A673 (cell line): ENCODE measurements around the gene GOLGA3. TPM values are rescaled to one million over a fixed set of nuclear protein-coding genes. Genes with fewer than 3 reads are reported as not detected.

Source experiments
- BruUV-seq: library from RNA; stranded (reverse); fragments of 400-500 nt; replicated peaks from 2 replicates; lab custom pipeline; 2021; lab: Mats Ljungman, UMichigan
- CTCF ChIA-PET: fragments of 300-600 bp; sonication (Branson Sonifier 250); formaldehyde crosslinking; loops from one replicate; lab custom pipeline; 2022; ENCODE audit warnings: antibody characterized with exemption; lab: Charles Lee
- POLR2A ChIA-PET: fragments of 300-600 bp; sonication (Branson Sonifier 250); formaldehyde crosslinking; loops from one replicate; lab custom pipeline; 2022; ENCODE audit warnings: antibody characterized with exemption; ENCODE audit not compliant: low non-redundant PET; lab: Charles Lee
- DNase-seq: peaks from one replicate; pipeline ENCODE4 v3.0.0-alpha.2; 2015; ENCODE audit warnings: low spot score
- H3K27ac ChIP-seq: fragments of 200-600 bp; sonication (generic); 2 replicates; pipeline ENCODE4 v1.5.1; 2016; ENCODE audit warnings: mixed run types, low read depth, mild to moderate bottlenecking, mixed read lengths, antibody characterized with exemption, low read length; ENCODE audit not compliant: poor library complexity, severe bottlenecking
- H3K27me3 ChIP-seq: fragments of 200-600 bp; sonication (generic); replicated peaks from 2 replicates; pipeline ENCODE4 v1.6.1; 2017; ENCODE audit warnings: mixed run types, low read depth, mild to moderate bottlenecking, mixed read lengths, antibody characterized with exemption, low read length; ENCODE audit not compliant: insufficient read depth, poor library complexity
- H3K36me3 ChIP-seq: fragments of 200-600 bp; sonication (generic); 2 replicates; pipeline ENCODE4 v1.6.1; 2016; ENCODE audit warnings: mixed run types, mild to moderate bottlenecking, mixed read lengths, antibody characterized with exemption, low read length; ENCODE audit not compliant: insufficient read depth, poor library complexity, severe bottlenecking
- H3K4me1 ChIP-seq: fragments of 200-600 bp; sonication (generic); 2 replicates; pipeline ENCODE4 v1.6.1; 2017; ENCODE audit warnings: mixed run types, mild to moderate bottlenecking, mixed read lengths, antibody characterized with exemption, low read length; ENCODE audit not compliant: insufficient read depth, poor library complexity, severe bottlenecking
- H3K4me3 ChIP-seq: fragments of 200-600 bp; sonication (generic); 2 replicates; pipeline ENCODE4 v1.5.1; 2016; ENCODE audit warnings: low read depth, mixed run types, mild to moderate bottlenecking, mixed read lengths, low read length; ENCODE audit not compliant: poor library complexity, severe bottlenecking
- H3K9me3 ChIP-seq: fragments of 200-600 bp; sonication (generic); 2 replicates; pipeline ENCODE4 v1.6.1; 2016; ENCODE audit warnings: mixed run types, low read depth, mild to moderate bottlenecking, mixed read lengths, antibody characterized with exemption, low read length; ENCODE audit not compliant: poor library complexity, severe bottlenecking
- CTCF ChIP-seq: fragments of 300-800, 200-600 bp; sonication (generic); conservative IDR thresholded peaks from 2 replicates; pipeline ENCODE4 v1.5.1; 2017; ENCODE audit warnings: low read depth, mild to moderate bottlenecking, antibody characterized with exemption, low read length, moderate library complexity, mixed read lengths
- EZH2 ChIP-seq: fragments of 200-600 bp; sonication (generic); IDR thresholded peaks from 2 replicates; pipeline ENCODE4 v1.6.1; 2017; ENCODE audit warnings: borderline replicate concordance, low read depth, mild to moderate bottlenecking, mixed read lengths, antibody characterized with exemption, low read length; ENCODE audit not compliant: poor library complexity, severe bottlenecking
- intact Hi-C: fragments of 100-400 bp; cut with micrococcal nuclease; formaldehyde crosslinking; loops from one replicate; pipeline ENCODE4 v1.10.0; 2022; ENCODE audit not compliant: unreplicated experiment
- total RNA-seq: library from RNA; stranded (reverse); gene quantifications from 2 replicates; pipeline ENCODE4 v1.2.3, GENCODE V29; 2021

The GOLGA3 gene
- total RNA-seq, 1 experiment from 2014 or later: 58.4 TPM

GRCh38 chr12:132741620-132742019 is 87.0 kb downstream of the GOLGA3 start:
- ChIA-PET CTCF (no interaction called here), POLR2A (no interaction called here)
- intact Hi-C loops: no loop called here
- no peaks in the 10 kb centered on the region for H3K4me1 ChIP-seq
- no peak for DNase-seq
- TF ChIP-seq EZH2 (no peak), CTCF (no peak)
- no peak overlapping the region for H3K4me3 ChIP-seq
- no TSS peak for BruUV-seq
- H3K27ac ChIP-seq: no peak overlapping the region
- H3K27me3 ChIP-seq: no peaks in the 10 kb centered on the region
- peaks cover 97% of the 10 kb centered on the region for H3K36me3 ChIP-seq
- H3K9me3 ChIP-seq: no peaks in the 10 kb centered on the region

- TF ChIP-seq CTCF (no peak), EZH2 (no peak)
- DNase-seq: no peak
- Histone ChIP-seq H3K27me3 (no peaks in the 10 kb centered on the region), H3K4me1 (no peaks in the 10 kb centered on the region), H3K9me3 (no peaks in the 10 kb centered on the region), H3K4me3 (no peak overlapping the region), H3K36me3 (peaks cover 97% of the 10 kb centered on the region), H3K27ac (no peak overlapping the region)
- intact Hi-C loops: no loop called here
- BruUV-seq: no TSS peak
- POLR2A ChIA-PET: interaction anchor here (0.7 kb wide), 1 partner anchor 35 kb away, joined by 3 read pairs; no protein-coding TSS in a partner anchor
- CTCF ChIA-PET: no interaction called here
Observed at GRCh38 chr12:132740652-132741051, 88.0 kb downstream of the GOLGA3 start.

- no peaks in the 10 kb centered on the region for H3K27me3 ChIP-seq
- no TSS peak for BruUV-seq
- no peak overlapping the region for H3K27ac ChIP-seq
- intact Hi-C loops: no loop called here
- TF ChIP-seq CTCF (no peak), EZH2 (no peak)
- no peaks in the 10 kb centered on the region for H3K9me3 ChIP-seq
- no peak for DNase-seq
- peaks cover 3% of the 10 kb centered on the region for H3K4me1 ChIP-seq
- H3K4me3 ChIP-seq: no peak overlapping the region
- ChIA-PET CTCF (no interaction called here), POLR2A (interaction anchor here (0.7 kb wide), 1 partner anchor 36 kb away, joined by 3 read pairs; no protein-coding TSS in a partner anchor)
- peaks cover 97% of the 10 kb centered on the region for H3K36me3 ChIP-seq
Observed at GRCh38 chr12:132740313-132740646, 88.4 kb downstream of the GOLGA3 start.
